Subcutaneous abdominal adipose tissue (tissue), 5 donors: ENCODE data around the gene ADIPOR1.
A peak's percentile ranks its signal among the peaks of the same experiment; 100 is the strongest.

Experiments used
- H3K27ac ChIP-seq: one replicate; pipeline ENCODE4 v1.7.0; 2013; ENCODE audit warnings: low read depth, mild to moderate bottlenecking, inconsistent platforms, low read length, moderate library complexity
- H3K27me3 ChIP-seq, 5 donors: one replicate each; pipeline ENCODE4 v1.7.0; 2013; ENCODE audit warnings: low read length in 5 of 5, inconsistent platforms in 1 of 5; ENCODE audit not compliant: control insufficient read depth in 5 of 5, insufficient read depth in 4 of 5
- H3K36me3 ChIP-seq, 5 donors: one replicate each; pipeline ENCODE4 v1.7.0; 2013; ENCODE audit warnings: low read length in 5 of 5; ENCODE audit not compliant: control insufficient read depth in 5 of 5, insufficient read depth in 5 of 5
- H3K4me1 ChIP-seq, 5 donors: one replicate each; pipeline ENCODE4 v1.7.0; 2013; ENCODE audit warnings: low read length in 5 of 5, mild to moderate bottlenecking in 3 of 5, moderate library complexity in 1 of 5; ENCODE audit not compliant: control insufficient read depth in 5 of 5, insufficient read depth in 5 of 5
- H3K4me3 ChIP-seq, 5 donors: one replicate each; pipeline ENCODE4 v1.7.0; 2013; ENCODE audit warnings: low read length in 5 of 5, low read depth in 1 of 5
- H3K9ac ChIP-seq, 5 donors: one replicate each; pipeline ENCODE4 v1.7.0; 2013; ENCODE audit warnings: low read length in 5 of 5, mild to moderate bottlenecking in 4 of 5, moderate library complexity in 3 of 5
- H3K9me3 ChIP-seq, 5 donors: one replicate each; pipeline ENCODE4 v1.7.0; 2013; ENCODE audit warnings: low read length in 5 of 5; ENCODE audit not compliant: control insufficient read depth in 5 of 5
- donor health status: healthy.
- donor health status: healthy.
- donor health status: healthy.
- donor health status: healthy.
- donor health status: healthy.

ADIPOR1 gene

DNA sequence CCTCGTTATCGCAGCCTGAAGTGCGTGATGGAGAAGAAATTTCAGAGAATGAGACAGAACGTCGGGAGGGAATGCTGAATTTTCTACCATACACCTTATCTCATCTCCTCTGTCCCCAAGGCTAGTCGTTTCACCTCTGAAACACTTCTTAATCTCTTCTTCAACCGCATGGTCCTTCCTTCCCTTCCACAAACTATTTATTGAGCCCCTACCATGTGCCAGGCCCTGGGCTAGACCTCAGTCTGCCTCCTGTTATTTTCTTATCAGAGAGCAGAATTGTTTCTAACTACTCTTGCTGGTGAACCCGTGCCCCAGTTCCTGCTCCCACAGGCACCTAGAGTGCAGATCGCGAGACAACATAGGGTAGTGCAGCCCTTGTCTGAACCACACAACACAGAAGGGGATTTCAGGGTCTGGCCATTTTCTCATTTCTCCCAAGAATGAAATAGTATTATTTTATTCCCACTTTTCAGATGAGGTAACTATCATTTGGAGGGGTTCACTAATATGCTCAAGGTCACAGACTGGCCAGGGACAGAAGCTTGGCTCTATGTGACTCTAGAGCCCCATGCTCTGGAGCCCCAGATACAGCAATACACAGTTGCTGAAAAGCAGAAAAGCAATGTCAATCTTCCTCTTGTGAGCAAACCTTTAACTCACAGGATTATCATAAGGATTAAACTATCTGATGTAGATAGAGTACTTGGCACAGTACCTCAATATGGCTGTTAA lies 598 bp upstream of the ADIPOR1 start:
- H3K27ac ChIP-seq, result no peak overlapping the region
- no peaks in the 10 kb centered on the region for H3K27me3 ChIP-seq
- no peaks in the 10 kb centered on the region for H3K9me3 ChIP-seq
- peaks cover 5 to 30% (median 24%) of the 10 kb centered on the region in 5 donors for H3K36me3 ChIP-seq
- peak overlapping the region; percentile 85 to 97 (median 89) for H3K4me3 ChIP-seq
- H3K4me1 ChIP-seq, result peaks cover 2 to 41% (median 37%) of the 10 kb centered on the region in 5 donors
- peak overlapping the region in 3 of 5 donors; percentile 48 to 80 (median 76) for H3K9ac ChIP-seq

DNA sequence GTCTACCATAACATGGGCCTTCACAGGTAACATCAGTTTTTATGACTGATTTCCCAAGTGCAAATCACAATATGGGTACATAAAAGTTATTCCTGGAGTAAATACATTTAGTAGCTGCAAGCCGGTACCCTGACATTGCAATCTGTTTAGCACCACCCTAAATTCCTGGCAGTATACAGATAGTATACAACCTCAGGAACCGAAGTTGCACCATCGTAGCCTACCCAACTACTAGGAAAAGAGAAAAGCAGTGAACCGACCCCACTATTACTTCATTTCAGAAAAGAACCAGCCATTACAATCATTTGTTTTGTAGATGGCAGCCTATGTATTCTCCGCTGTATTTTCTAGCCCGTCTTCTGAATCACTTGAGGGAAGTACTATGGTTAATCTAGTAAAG lies 1.1 kb downstream of the ADIPOR1 start:
- peaks cover 0 to 13% (median 7%) of the 10 kb centered on the region in 5 donors for H3K36me3 ChIP-seq
- H3K27ac ChIP-seq, result no peak overlapping the region
- H3K4me1 ChIP-seq, result peaks cover 2 to 51% (median 42%) of the 10 kb centered on the region in 5 donors
- H3K9ac ChIP-seq, result peak overlapping the region; percentile 89 to 99 (median 95)
- H3K27me3 ChIP-seq, result no peaks in the 10 kb centered on the region
- H3K9me3 ChIP-seq, result no peaks in the 10 kb centered on the region
- H3K4me3 ChIP-seq, result peak overlapping the region; percentile 85 to 97 (median 89)

DNA sequence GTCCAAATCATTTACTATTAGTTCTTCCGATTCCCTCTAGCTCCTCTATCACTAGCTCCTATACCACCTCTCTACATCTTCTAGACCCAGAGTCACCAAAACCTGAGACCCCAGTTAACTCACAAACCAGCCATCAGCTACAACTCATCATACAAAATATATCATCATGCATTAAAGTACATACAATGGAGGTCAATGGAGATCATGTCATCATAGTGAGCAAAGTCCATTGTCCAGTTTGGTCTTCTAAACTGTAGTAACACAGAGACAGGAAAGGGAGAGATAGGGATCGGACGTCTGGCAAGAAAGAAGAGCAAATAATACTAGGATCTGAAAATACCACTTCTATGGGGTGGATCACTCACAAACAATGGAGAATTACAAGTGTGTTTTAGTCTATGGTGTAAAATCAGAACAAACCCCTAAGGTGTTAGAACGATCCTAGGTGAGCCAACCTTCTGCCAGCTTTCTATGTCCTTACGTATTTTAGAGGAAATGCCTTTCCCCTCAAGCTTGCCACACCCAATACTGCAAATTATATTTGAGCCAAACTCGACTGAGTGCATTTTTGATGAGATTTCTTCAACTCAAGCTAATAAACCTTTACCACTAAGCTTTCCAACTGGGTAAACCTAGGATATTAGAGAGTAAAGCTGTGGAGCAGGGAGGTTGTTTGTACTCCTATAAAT lies 3.9 kb downstream of the ADIPOR1 start:
- Histone ChIP-seq H3K27ac (no peak overlapping the region), H3K27me3 (no peaks in the 10 kb centered on the region), H3K4me3 (no peak overlapping the region), H3K36me3 (peaks cover 11 to 16% (median 12%) of the 10 kb centered on the region in 5 donors), H3K9me3 (no peaks in the 10 kb centered on the region), H3K4me1 (peaks cover 5 to 55% (median 42%) of the 10 kb centered on the region in 5 donors), H3K9ac (peak overlapping the region in 1 of 5 donors; percentile 14)

DNA sequence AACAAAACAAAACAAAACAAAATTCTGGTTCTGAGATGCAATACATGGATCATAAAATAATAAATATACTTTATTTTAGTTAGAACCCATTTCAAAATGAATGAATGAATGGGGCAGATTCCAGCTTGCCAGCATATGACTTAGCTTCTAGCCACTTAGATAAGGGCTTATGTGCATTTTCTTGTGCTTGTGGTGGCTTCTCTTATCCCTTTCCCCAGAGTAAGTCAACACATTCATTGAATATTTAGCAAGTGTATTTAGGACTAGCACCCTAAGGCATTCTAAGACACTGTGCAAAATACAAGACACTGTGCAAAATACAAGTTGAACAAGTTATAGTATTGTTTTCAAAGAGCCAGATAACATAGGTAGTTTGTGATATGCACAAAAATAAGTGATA lies 4.7 kb downstream of the ADIPOR1 start:
- peak overlapping the region; percentile 10 for H3K27ac ChIP-seq
- no peak overlapping the region for H3K4me3 ChIP-seq
- H3K36me3 ChIP-seq, result peaks cover 14 to 24% (median 19%) of the 10 kb centered on the region in 5 donors
- H3K27me3 ChIP-seq, result no peaks in the 10 kb centered on the region
- H3K9ac ChIP-seq, result peak overlapping the region in 1 of 5 donors; percentile 22
- peaks cover 5 to 49% (median 36%) of the 10 kb centered on the region in 5 donors for H3K4me1 ChIP-seq
- H3K9me3 ChIP-seq, result no peaks in the 10 kb centered on the region

DNA sequence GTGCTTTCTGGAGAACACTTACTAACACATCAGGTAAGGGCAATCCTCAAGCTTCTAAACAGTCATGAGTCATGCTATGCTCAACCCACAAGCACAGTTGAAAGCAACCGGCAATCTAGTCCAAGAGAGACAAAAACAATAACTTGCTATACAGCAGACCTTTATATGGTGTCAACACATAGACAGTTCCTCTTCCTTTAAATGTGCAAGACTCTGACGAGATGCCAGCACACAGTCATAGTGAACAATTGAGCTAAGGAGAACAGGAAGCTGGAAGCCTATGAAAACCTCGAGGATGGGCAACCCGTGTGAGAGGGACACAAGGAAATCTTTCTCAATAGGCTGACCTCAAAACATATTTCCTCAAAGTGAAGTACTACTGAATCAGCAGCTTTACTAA lies 5.3 kb downstream of the ADIPOR1 start:
- H3K4me1 ChIP-seq, result peaks cover 5 to 48% (median 35%) of the 10 kb centered on the region in 5 donors
- H3K27ac ChIP-seq, result peak overlapping the region; percentile 6
- H3K9ac ChIP-seq, result peak overlapping the region in 2 of 5 donors; percentile 4 to 22

DNA sequence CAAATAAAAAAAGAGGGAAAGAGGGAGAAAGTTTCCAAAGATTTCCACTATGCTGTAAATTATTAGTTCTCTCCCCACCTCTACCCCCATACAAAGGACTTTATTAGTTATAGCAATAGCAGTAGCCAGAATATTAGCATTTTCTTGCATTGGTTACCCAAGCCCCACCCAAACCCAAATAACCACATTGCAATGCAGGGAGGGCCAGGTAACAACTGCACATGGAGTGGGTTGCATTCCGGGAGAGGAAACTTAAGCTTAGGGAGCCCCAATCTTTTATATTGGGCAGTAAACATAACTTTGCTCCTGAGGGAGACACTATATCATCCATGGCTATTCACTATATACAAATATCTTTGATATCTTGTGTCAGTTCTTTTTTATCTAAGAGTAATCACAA lies 6.0 kb downstream of the ADIPOR1 start:
- peaks cover 21 to 34% (median 27%) of the 10 kb centered on the region in 5 donors for H3K36me3 ChIP-seq
- H3K4me1 ChIP-seq, result peaks cover 4 to 41% (median 27%) of the 10 kb centered on the region in 5 donors
- no peaks in the 10 kb centered on the region for H3K27me3 ChIP-seq
- no peak overlapping the region for H3K4me3 ChIP-seq
- H3K27ac ChIP-seq, result no peak overlapping the region
- no peaks in the 10 kb centered on the region for H3K9me3 ChIP-seq
- H3K9ac ChIP-seq, result peak overlapping the region in 1 of 5 donors; percentile 35

More for the DNA sequence above, 5.3 kb downstream of the ADIPOR1 start:
- no peaks in the 10 kb centered on the region for H3K27me3 ChIP-seq
- H3K9me3 ChIP-seq, result no peaks in the 10 kb centered on the region
- peaks cover 17 to 29% (median 24%) of the 10 kb centered on the region in 5 donors for H3K36me3 ChIP-seq
- H3K4me3 ChIP-seq, result no peak overlapping the region

DNA sequence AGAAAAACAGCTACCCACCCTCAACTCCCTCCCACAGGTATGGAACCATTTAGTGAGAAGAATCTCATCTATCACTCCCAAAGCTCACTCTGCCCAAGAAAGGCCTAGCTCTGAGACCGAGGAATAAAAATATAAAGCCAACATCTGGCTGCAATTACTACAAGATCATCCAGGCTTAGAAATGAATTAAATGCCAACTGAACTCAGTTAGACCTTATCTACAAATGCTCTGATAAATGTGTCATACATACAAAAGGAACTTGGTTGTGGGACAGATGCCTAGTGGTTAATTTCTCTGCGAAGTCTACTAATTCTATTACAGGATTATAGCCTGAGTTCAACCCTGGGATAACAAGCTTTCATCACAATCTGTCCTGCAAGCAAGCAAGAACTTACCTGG lies 6.7 kb downstream of the ADIPOR1 start:
- H3K27ac ChIP-seq, result no peak overlapping the region
- H3K9me3 ChIP-seq, result no peaks in the 10 kb centered on the region
- no peak overlapping the region for H3K4me3 ChIP-seq
- peak overlapping the region in 2 of 5 donors; percentile 26 to 35 for H3K9ac ChIP-seq
- H3K36me3 ChIP-seq, result peaks cover 22 to 40% (median 33%) of the 10 kb centered on the region in 5 donors
- H3K4me1 ChIP-seq, result peaks cover 3 to 34% (median 21%) of the 10 kb centered on the region in 5 donors
- no peaks in the 10 kb centered on the region for H3K27me3 ChIP-seq

DNA sequence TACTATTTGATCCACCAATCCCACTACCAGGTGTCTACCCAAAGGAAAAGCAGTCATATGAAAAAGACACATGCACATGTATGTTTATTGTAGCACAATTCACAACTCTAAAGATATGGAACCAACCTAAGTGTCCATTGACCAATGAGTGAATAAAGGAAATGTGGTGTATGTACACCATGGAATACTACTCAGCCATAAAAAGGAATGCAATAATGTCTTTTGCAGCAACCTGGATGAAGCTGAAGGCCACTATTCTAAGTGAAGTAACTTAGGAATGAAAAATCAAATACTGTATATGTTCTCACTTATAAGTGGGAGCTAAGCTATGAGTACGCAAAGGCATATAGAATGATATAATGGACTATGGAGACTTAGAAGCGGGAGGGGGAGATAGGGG lies 12.6 kb downstream of the ADIPOR1 start:
- Histone ChIP-seq H3K9ac (no peak overlapping the region), H3K4me3 (no peak overlapping the region), H3K9me3 (no peaks in the 10 kb centered on the region), H3K27me3 (no peaks in the 10 kb centered on the region), H3K27ac (no peak overlapping the region), H3K4me1 (no peaks in the 10 kb centered on the region), H3K36me3 (peaks cover 66 to 93% (median 84%) of the 10 kb centered on the region in 5 donors)

DNA sequence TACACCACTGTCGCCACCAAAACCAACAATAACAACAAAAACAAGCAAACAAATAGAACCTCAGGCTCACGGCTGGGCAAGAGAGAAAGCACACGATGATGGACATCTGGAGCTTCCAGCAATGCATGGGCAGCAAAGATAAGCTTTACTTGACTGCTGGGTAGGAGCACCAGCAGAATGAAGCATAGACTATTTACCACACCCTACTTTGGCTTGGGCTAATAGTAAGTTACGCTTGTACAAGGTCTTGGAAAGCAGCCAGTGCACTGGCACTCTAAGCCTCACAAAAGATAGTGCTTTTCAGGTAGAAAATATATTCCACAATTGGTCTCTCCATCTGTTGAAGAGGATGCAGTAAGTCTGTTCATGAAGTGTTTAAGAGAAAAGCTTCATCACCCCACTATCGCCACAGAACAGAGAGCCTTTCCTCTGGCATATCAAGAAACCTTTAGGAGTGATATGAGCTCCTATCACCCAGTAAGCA lies 13.6 kb downstream of the ADIPOR1 start:
- no peaks in the 10 kb centered on the region for H3K4me1 ChIP-seq
- peaks cover 61 to 92% (median 82%) of the 10 kb centered on the region in 5 donors for H3K36me3 ChIP-seq
- no peak overlapping the region for H3K9ac ChIP-seq
- H3K27me3 ChIP-seq, result no peaks in the 10 kb centered on the region
- no peak overlapping the region for H3K4me3 ChIP-seq
- H3K27ac ChIP-seq, result no peak overlapping the region
- no peaks in the 10 kb centered on the region for H3K9me3 ChIP-seq

DNA sequence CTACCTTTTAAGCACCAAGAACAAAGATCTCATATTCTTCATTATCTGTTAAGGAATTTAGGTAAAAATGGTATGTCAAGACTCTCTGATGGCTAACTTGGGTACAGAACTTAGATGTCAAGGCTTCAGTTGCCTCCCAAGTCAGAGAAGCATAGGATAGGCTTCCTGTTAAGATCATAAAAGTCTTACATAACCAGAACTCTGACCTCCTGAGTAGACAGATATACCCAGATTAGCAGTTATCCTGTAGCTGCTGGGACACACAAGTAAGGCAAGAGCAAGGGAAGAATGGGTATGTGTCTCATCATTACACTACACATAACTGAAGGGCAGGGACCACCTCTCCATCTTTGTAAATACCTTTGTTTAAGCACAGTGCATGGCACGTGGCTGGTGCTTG lies 15.7 kb downstream of the ADIPOR1 start:
- H3K4me1 ChIP-seq, result no peaks in the 10 kb centered on the region
- H3K9me3 ChIP-seq, result no peaks in the 10 kb centered on the region
- H3K27ac ChIP-seq, result no peak overlapping the region
- no peak overlapping the region for H3K9ac ChIP-seq
- peaks cover 53 to 76% (median 66%) of the 10 kb centered on the region in 5 donors for H3K36me3 ChIP-seq
- no peak overlapping the region for H3K4me3 ChIP-seq
- no peaks in the 10 kb centered on the region for H3K27me3 ChIP-seq
